Ovary (tissue), 3 donors: ENCODE data around the gene FOXP1.

Source experiments
- CTCF ChIP-seq, 3 donors: fragments of 450-650 bp in 2 of 3; fragments of 200-600 bp in 1 of 3; IDR thresholded peaks; one replicate each; pipeline versions ENCODE4 v1.5.1 to v1.8.0; 2016 to 2022; ENCODE audit warnings: antibody characterized with exemption in 3 of 3, mild to moderate bottlenecking in 1 of 3
- EP300 ChIP-seq: sonication (generic); formaldehyde crosslinking; IDR thresholded peaks from one replicate; pipeline ENCODE4 v1.6.1; 2017; ENCODE audit warnings: antibody characterized with exemption
- POLR2A ChIP-seq: fragments of 450-650 bp; IDR thresholded peaks from one replicate; pipeline ENCODE4 v1.6.1; 2017; ENCODE audit warnings: antibody characterized with exemption, mild to moderate bottlenecking, moderate library complexity
- donor health status: DM: no; HTN: no; CAD: no.

- TF ChIP-seq CTCF (IDR thresholded peaks at IDR 0.05): no peak
- TF ChIP-seq POLR2A: no peak
- TF ChIP-seq EP300: no peak
These were observed 602.8 kb downstream of the FOXP1 start for GRCh38 chr3:70980646-70981170.
